ENCODE measurements around the gene NOXA1. TPM values are rescaled to one million over a fixed set of nuclear protein-coding genes. Genes with fewer than 3 reads are reported as not detected.

NOXA1 gene
- total RNA-seq, 1 donor from 2014 or later = 0.49 TPM

DNA sequence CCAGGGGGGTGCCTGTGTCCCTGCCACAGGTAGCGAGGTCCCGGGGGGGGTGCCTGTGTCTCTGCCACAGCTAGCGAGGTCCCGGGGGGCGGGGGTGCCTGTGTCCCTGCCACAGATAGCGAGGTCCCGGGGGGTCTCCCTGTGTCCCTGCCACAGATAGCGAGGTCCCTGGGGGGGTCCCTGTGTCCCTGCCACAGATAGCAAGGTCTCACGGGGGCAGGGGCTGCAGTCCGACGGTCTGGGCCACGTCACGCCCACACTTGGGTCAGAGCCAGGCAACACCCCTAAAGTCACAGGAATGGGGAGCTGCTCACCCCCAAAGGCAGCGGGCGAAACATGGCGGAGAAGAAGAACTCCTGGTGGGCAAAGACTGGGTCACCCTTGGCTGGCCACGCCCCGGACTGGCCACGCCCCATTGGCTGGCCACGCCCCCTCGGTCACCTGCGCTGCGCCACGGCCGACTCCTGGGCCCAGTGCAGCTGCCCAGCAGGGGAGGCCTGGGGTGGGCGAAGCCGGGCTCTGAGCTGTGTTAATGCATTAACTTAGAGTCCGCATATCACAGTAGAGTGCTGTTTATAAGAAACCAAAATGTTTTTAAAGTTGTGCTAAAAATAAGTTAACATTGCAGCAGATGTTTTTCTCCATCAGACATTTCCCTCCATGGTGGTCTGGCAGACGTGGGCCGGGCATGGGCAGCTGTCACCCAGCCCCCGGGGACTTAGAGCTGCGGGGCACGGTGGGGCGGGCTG is 7.0 kb downstream of the NOXA1 start:
- intact Hi-C loops (cut with micrococcal nuclease) = loop anchor here (10.0 kb wide), 1 partner anchor 95 kb away; no protein-coding TSS in a partner anchor
- Mint-ChIP-seq H3K36me3 (ENCODE audit: low read depth) (no peaks in the 10 kb centered on the region), H3K9me3 (no peaks in the 10 kb centered on the region), H3K4me1 (ENCODE audit: low read depth) (no peaks in the 10 kb centered on the region), H3K4me3 (no peak overlapping the region), H3K27me3 (ENCODE audit: insufficient read depth) (peaks cover 3% of the 10 kb centered on the region), H3K27ac (no peak overlapping the region)
- DNase-seq (ENCODE audit: low spot score) = no peak

GRCh38 chr9:137430723-137431415 is 7.7 kb downstream of the NOXA1 start:
- DNase-seq (ENCODE audit: low spot score) = no peak
- Mint-ChIP-seq H3K4me1 (ENCODE audit: low read depth) (no peaks in the 10 kb centered on the region), H3K36me3 (ENCODE audit: low read depth) (no peaks in the 10 kb centered on the region), H3K27me3 (ENCODE audit: insufficient read depth) (peaks cover 3% of the 10 kb centered on the region), H3K27ac (no peak overlapping the region), H3K9me3 (no peaks in the 10 kb centered on the region), H3K4me3 (no peak overlapping the region)
- intact Hi-C loops (cut with micrococcal nuclease) = no loop called here

DNA sequence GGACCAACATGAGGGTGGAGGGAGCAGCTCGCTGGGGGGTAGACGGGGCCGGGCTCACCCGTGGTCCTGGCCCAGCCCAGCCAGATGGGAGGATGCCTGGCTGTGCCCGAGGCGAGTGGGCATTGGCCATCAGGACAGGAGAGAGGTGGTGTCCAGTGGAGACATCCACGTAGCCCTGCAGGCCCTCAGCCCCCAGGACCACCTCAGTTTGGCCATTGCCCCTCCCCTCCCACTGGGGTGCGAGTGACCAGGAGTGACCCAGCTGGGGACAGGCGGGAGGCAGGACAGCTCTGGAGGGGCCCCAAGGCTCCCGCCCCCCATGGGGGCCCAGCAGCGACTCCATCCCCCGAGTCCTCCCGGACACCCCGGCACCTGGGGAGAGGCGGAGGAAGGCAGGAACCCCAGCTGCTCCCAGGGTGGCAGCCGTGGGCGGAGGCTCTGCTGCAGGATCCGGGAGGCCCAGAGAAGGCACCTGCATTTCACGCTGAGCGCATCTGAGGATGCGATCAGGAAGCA is 8.3 kb downstream of the NOXA1 start:
- peaks cover 3% of the 10 kb centered on the region for H3K27me3 Mint-ChIP-seq (ENCODE audit: insufficient read depth)
- no peaks in the 10 kb centered on the region for H3K36me3 Mint-ChIP-seq (ENCODE audit: low read depth)

GRCh38 chr9:137432687-137433348 is 9.6 kb downstream of the NOXA1 start:
- no peaks in the 10 kb centered on the region for H3K9me3 Mint-ChIP-seq
- intact Hi-C loops (cut with micrococcal nuclease) = no loop called here
- no peak for DNase-seq (ENCODE audit: low spot score)
- no peak overlapping the region for H3K4me3 Mint-ChIP-seq
- no peaks in the 10 kb centered on the region for H3K4me1 Mint-ChIP-seq (ENCODE audit: low read depth)
- no peaks in the 10 kb centered on the region for H3K27me3 Mint-ChIP-seq (ENCODE audit: insufficient read depth)
- H3K36me3 Mint-ChIP-seq (ENCODE audit: low read depth) = no peaks in the 10 kb centered on the region
- no peak overlapping the region for H3K27ac Mint-ChIP-seq

More for the DNA sequence above, 8.3 kb downstream of the NOXA1 start:
- Mint-ChIP-seq H3K27ac (no peak overlapping the region), H3K9me3 (no peaks in the 10 kb centered on the region), H3K4me1 (ENCODE audit: low read depth) (no peaks in the 10 kb centered on the region), H3K4me3 (no peak overlapping the region)
- no peak for DNase-seq (ENCODE audit: low spot score)
- intact Hi-C loops (cut with micrococcal nuclease) = no loop called here

GRCh38 chr9:137433349-137433915 is 10.2 kb downstream of the NOXA1 start:
- H3K36me3 Mint-ChIP-seq (ENCODE audit: low read depth) = no peaks in the 10 kb centered on the region
- H3K4me3 Mint-ChIP-seq = no peak overlapping the region
- no peaks in the 10 kb centered on the region for H3K9me3 Mint-ChIP-seq
- no peak for DNase-seq (ENCODE audit: low spot score)
- H3K4me1 Mint-ChIP-seq (ENCODE audit: low read depth) = no peaks in the 10 kb centered on the region
- H3K27ac Mint-ChIP-seq = no peak overlapping the region
- no peaks in the 10 kb centered on the region for H3K27me3 Mint-ChIP-seq (ENCODE audit: insufficient read depth)
- intact Hi-C loops (cut with micrococcal nuclease) = no loop called here

GRCh38 chr9:137433916-137434431 is 10.8 kb downstream of the NOXA1 start:
- H3K4me3 Mint-ChIP-seq = no peak overlapping the region
- intact Hi-C loops (cut with micrococcal nuclease) = no loop called here

DNA sequence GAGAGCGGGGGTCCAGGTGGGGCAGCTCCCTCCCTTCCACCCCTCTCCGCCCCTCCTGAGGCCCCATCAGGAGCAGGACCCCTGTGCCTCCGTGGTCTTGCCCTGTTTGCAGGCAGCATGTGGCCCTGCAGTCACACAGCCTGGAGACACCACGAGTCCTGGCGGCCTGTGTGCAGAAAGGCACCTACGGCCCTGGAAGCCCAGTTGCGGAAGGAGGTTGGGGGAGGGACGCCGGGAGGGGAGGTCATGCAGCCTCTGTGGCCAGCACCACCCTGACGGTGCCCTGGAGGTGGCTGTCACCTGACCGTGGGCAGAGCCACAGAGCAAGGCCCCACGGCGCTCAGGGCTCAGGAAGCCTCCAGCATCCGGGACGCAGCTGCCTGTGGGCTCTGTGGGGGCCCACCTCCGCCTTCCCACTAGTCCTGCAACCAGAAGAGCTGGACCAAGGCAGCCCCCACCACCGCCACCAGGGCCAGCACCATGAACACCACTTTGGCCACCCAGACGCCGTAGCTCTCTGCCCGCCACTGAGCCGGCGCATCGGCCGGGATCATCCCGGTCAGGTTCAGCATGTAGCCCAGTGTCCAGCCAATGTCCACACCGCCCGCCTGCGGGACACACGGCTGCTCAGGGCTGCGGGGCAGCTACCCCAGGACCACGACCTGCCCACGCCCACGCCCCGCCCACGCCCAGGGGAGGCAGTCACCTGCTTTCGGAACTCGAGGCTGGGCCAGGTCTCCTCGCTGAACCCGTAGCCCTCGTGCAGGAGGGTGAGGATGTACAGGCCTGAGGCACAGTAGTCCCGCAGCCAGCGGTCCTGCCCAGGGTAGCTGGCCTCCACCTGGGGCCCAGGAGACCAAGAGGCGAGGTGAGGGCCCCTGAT is 11.5 kb downstream of the NOXA1 start:
- Mint-ChIP-seq H3K27ac (no peak overlapping the region), H3K4me1 (ENCODE audit: low read depth) (no peaks in the 10 kb centered on the region), H3K4me3 (no peak overlapping the region), H3K36me3 (ENCODE audit: low read depth) (no peaks in the 10 kb centered on the region), H3K9me3 (no peaks in the 10 kb centered on the region), H3K27me3 (ENCODE audit: insufficient read depth) (no peaks in the 10 kb centered on the region)
- intact Hi-C loops (cut with micrococcal nuclease) = no loop called here
- DNase-seq (ENCODE audit: low spot score) = no peak

More at GRCh38 chr9:137433916-137434431, 10.8 kb downstream of the NOXA1 start:
- H3K27me3 Mint-ChIP-seq (ENCODE audit: insufficient read depth) = no peaks in the 10 kb centered on the region
- H3K4me1 Mint-ChIP-seq (ENCODE audit: low read depth) = no peaks in the 10 kb centered on the region
- no peak overlapping the region for H3K27ac Mint-ChIP-seq
- no peaks in the 10 kb centered on the region for H3K36me3 Mint-ChIP-seq (ENCODE audit: low read depth)
- H3K9me3 Mint-ChIP-seq = no peaks in the 10 kb centered on the region
- no peak for DNase-seq (ENCODE audit: low spot score)

GRCh38 chr9:137435381-137435891 is 12.2 kb downstream of the NOXA1 start:
- Mint-ChIP-seq H3K4me3 (no peak overlapping the region), H3K27ac (no peak overlapping the region), H3K9me3 (no peaks in the 10 kb centered on the region), H3K36me3 (ENCODE audit: low read depth) (no peaks in the 10 kb centered on the region), H3K27me3 (ENCODE audit: insufficient read depth) (no peaks in the 10 kb centered on the region), H3K4me1 (ENCODE audit: low read depth) (no peaks in the 10 kb centered on the region)
- DNase-seq (ENCODE audit: low spot score) = no peak
- intact Hi-C loops (cut with micrococcal nuclease) = no loop called here

- intact Hi-C loops (cut with micrococcal nuclease) = no loop called here
- no peaks in the 10 kb centered on the region for H3K36me3 Mint-ChIP-seq (ENCODE audit: low read depth)
- H3K9me3 Mint-ChIP-seq = no peaks in the 10 kb centered on the region
- no peak overlapping the region for H3K4me3 Mint-ChIP-seq
- DNase-seq (ENCODE audit: low spot score) = no peak
- no peaks in the 10 kb centered on the region for H3K27me3 Mint-ChIP-seq (ENCODE audit: insufficient read depth)
- H3K27ac Mint-ChIP-seq = no peak overlapping the region
- no peaks in the 10 kb centered on the region for H3K4me1 Mint-ChIP-seq (ENCODE audit: low read depth)
Observed at GRCh38 chr9:137435980-137436760, 13.0 kb downstream of the NOXA1 start.

DNA sequence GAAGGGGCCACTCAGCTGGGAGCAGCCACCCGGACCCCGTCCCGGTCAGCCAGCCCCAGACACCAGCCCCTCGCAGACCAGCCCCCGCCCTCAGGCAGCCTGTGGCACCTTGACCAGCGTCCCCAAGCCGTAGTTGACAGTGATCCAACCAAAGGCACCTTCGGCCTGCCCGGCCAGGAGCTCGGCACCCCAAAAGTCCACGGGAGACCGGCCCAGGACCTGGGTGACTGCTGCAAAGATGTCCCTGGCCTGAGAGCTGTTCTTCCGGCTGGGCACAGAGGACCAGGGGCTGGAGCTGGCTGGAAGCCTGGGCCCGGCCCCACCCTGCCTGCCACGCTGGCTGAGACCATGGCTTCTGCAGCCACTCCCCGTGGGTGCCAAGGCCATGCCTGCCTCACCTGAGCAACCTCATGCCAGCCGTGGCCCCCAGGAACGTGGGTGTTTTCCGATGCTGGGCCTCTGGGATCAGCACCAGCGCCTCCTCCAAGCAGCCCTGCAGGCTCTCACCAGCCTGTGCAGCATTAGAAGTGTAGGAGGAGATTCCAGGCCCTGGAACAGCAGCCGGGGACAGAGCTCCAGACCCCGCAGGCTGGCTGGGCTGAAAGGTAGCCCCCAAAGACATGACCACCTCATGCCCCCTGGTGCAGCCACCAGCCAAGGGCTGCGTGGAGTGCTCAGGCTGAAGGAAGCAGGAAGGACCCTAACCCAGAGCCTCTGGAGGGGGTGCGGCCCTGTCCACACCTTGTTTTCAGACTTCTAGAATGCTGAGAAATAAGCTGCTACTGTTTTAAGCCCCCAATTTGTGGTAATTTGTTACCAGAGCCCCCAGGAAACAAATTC is 13.8 kb downstream of the NOXA1 start:
- no peak for DNase-seq (ENCODE audit: low spot score)
- H3K27ac Mint-ChIP-seq = no peak overlapping the region
- no peak overlapping the region for H3K4me3 Mint-ChIP-seq
- intact Hi-C loops (cut with micrococcal nuclease) = no loop called here
- H3K9me3 Mint-ChIP-seq = no peaks in the 10 kb centered on the region
- H3K4me1 Mint-ChIP-seq (ENCODE audit: low read depth) = peaks cover 3% of the 10 kb centered on the region
- peaks cover 2% of the 10 kb centered on the region for H3K27me3 Mint-ChIP-seq (ENCODE audit: insufficient read depth)
- no peaks in the 10 kb centered on the region for H3K36me3 Mint-ChIP-seq (ENCODE audit: low read depth)
